Naive thymus-derived CD4-positive, alpha-beta T cell (primary cell): ENCODE measurements around the gene ZBTB47. TPM values are rescaled to one million over a fixed set of nuclear protein-coding genes. Genes with fewer than 3 reads are reported as not detected.

ENCODE experiments used
- ATAC-seq: fragments of 150-1000 bp; cut with Tn5 transposase; 2 replicates; pipeline ENCODE4 v1.10.0; 2021; ENCODE audit warnings: mild to moderate bottlenecking, moderate library complexity
- CTCF ChIA-PET: fragments of 350-600 bp; sonication (Branson Sonifier 250); formaldehyde crosslinking; loops from one replicate; lab custom pipeline; 2021; ENCODE audit warnings: antibody characterized with exemption; lab: Charles Lee
- POLR2A ChIA-PET: fragments of 350-600 bp; sonication (Branson Sonifier 250); formaldehyde crosslinking; loops from one replicate; lab custom pipeline; 2021; ENCODE audit warnings: antibody characterized with exemption, inconsistent platforms; lab: Charles Lee
- DNase-seq, 9 donors: peaks; one replicate each; pipeline versions ENCODE4 v3.0.0 to v3.0.0-alpha.2; 2020 to 2022; ENCODE audit warnings: mixed read lengths in 1 of 9
- H3K27ac ChIP-seq: one replicate; pipeline ENCODE4 v1.7.0; 2013; ENCODE audit warnings: mild to moderate bottlenecking, low read depth, low read length, moderate library complexity
- H3K27me3 ChIP-seq, 2 donors: one replicate each; pipeline ENCODE4 v1.7.0; 2013; ENCODE audit warnings: low read length in 2 of 2, mild to moderate bottlenecking in 2 of 2, moderate library complexity in 2 of 2; ENCODE audit not compliant: control insufficient read depth in 2 of 2, insufficient read depth in 2 of 2
- H3K36me3 ChIP-seq, 3 experiments: 1 replicate in 2 of 3; 2 replicates in 1 of 3; pipeline ENCODE4 v1.7.0; 2013; ENCODE audit warnings: low read length in 3 of 3, mild to moderate bottlenecking in 3 of 3, moderate library complexity in 1 of 3; ENCODE audit not compliant: insufficient read depth in 3 of 3, control insufficient read depth in 2 of 3
- H3K4me1 ChIP-seq, 2 donors: one replicate each; pipeline ENCODE4 v1.7.0; 2013; ENCODE audit warnings: low read length in 2 of 2, mild to moderate bottlenecking in 2 of 2, moderate library complexity in 1 of 2; ENCODE audit not compliant: control insufficient read depth in 2 of 2, insufficient read depth in 2 of 2
- H3K4me3 ChIP-seq: 2 replicates; pipeline ENCODE4 v1.7.0; 2013; ENCODE audit warnings: mild to moderate bottlenecking, low read length
- H3K9me3 ChIP-seq, 3 experiments: 1 replicate in 2 of 3; 2 replicates in 1 of 3; pipeline ENCODE4 v1.7.0; 2013; ENCODE audit warnings: low read length in 3 of 3; ENCODE audit not compliant: control insufficient read depth in 2 of 3
- H3K27ac Mint-ChIP-seq, 9 donors: one replicate each; pipeline ENCODE4 v1.8.0; 2020 to 2022; ENCODE audit warnings: mixed read lengths in 9 of 9, mild to moderate bottlenecking in 8 of 9, moderate library complexity in 5 of 9, inconsistent platforms in 2 of 9
- H3K27me3 Mint-ChIP-seq, 5 donors: one replicate each; pipeline ENCODE4 v1.8.0; 2021 to 2022; ENCODE audit warnings: mixed read lengths in 5 of 5, mild to moderate bottlenecking in 1 of 5
- H3K36me3 Mint-ChIP-seq, 5 donors: one replicate each; pipeline ENCODE4 v1.8.0; 2020 to 2022; ENCODE audit warnings: mixed read lengths in 5 of 5, mild to moderate bottlenecking in 3 of 5, inconsistent platforms in 1 of 5
- H3K4me1 Mint-ChIP-seq, 7 donors: one replicate each; pipeline ENCODE4 v1.8.0; 2020 to 2022; ENCODE audit warnings: mixed read lengths in 7 of 7, mild to moderate bottlenecking in 3 of 7, inconsistent platforms in 1 of 7
- H3K4me3 Mint-ChIP-seq, 10 donors: one replicate each; pipeline ENCODE4 v1.8.0; 2020 to 2022; ENCODE audit warnings: mild to moderate bottlenecking in 10 of 10, mixed read lengths in 10 of 10, moderate library complexity in 6 of 10, inconsistent platforms in 2 of 10
- H3K9me3 Mint-ChIP-seq, 11 donors: one replicate each; pipeline ENCODE4 v1.8.0; 2020 to 2022; ENCODE audit warnings: mixed read lengths in 11 of 11, mild to moderate bottlenecking in 4 of 11, inconsistent platforms in 1 of 11, moderate library complexity in 1 of 11
- intact Hi-C, 2 donors: fragments of 100-400 bp; cut with micrococcal nuclease; formaldehyde crosslinking; loops; one replicate each; pipeline ENCODE4 v1.15.1; 2023
- polyA plus RNA-seq, 2 donors: library from polyadenylated mRNA; unstranded; fragments of 300-500 nt; fragmentation: Illumina TruSeq; gene quantifications; one replicate each; pipeline ENCODE4 v1.2.3, GENCODE V29; 2021
- total RNA-seq, 6 experiments: library from RNA in 5 of 6; stranded (reverse) in 5 of 6; gene quantifications; 1 replicate in 5 of 6; 2 replicates in 1 of 6; pipeline ENCODE4 v1.2.3 and lab custom pipeline; 2021 to 2026

Gene ZBTB47
- total and polyA plus RNA-seq, 7 experiments from 2014 or later = 0.38 to 3.8 (median 1.6) TPM; not detected in 2

- ATAC-seq (no peak), DNase-seq (no peak)
- Mint-ChIP-seq H3K36me3 (peaks cover 5 to 28% (median 24%) of the 10 kb centered on the region in 5 donors), H3K9me3 (no peaks in the 10 kb centered on the region), H3K4me1 (peaks cover 0 to 22% (median 15%) of the 10 kb centered on the region in 7 donors), H3K27me3 (no peaks in the 10 kb centered on the region), H3K4me3 (no peak overlapping the region), H3K27ac (no peak overlapping the region)
- intact Hi-C loops = loop anchor here in 1 of 2 donors (5.0 kb wide), 1 partner anchor 110 kb away; no protein-coding TSS in a partner anchor
- peak overlapping the region; percentile 10 for H3K27ac ChIP-seq
- ChIA-PET POLR2A (interaction anchor here (1.0 to 1.7 kb wide), 4 partner anchors 13 to 55 kb away, joined by 3 to 10 read pairs (median 4); partner anchors contain the start of genes NKTR and SEC22C), CTCF (no interaction called here)
- H3K27me3 ChIP-seq = no peaks in the 10 kb centered on the region
- H3K36me3 ChIP-seq = peaks cover 28 to 75% (median 30%) of the 10 kb centered on the region in 3 experiments
- H3K4me1 ChIP-seq = peaks cover 28 to 32% of the 10 kb centered on the region in 2 donors
- H3K9me3 ChIP-seq = no peaks in the 10 kb centered on the region
- H3K4me3 ChIP-seq = no peak overlapping the region
Measured at GRCh38 chr3:42637001-42637400, 16.5 kb upstream of the ZBTB47 start.

- Histone ChIP-seq H3K27me3 (no peaks in the 10 kb centered on the region), H3K4me1 (peaks cover 28 to 32% of the 10 kb centered on the region in 2 donors), H3K36me3 (peaks cover 28 to 75% (median 31%) of the 10 kb centered on the region in 3 experiments), H3K27ac (peak overlapping the region; percentile 67), H3K4me3 (peak overlapping the region; percentile 30), H3K9me3 (no peaks in the 10 kb centered on the region)
- Mint-ChIP-seq H3K27ac (no peak overlapping the region), H3K4me3 (no peak overlapping the region), H3K4me1 (peaks cover 0 to 24% (median 15%) of the 10 kb centered on the region in 7 donors), H3K27me3 (no peaks in the 10 kb centered on the region), H3K36me3 (peaks cover 5 to 32% (median 30%) of the 10 kb centered on the region in 5 donors), H3K9me3 (no peaks in the 10 kb centered on the region)
- ChIA-PET CTCF (no interaction called here), POLR2A (interaction anchor here (0.5 to 1.8 kb wide), 3 partner anchors 37 to 800 kb away, joined by 3 to 10 read pairs (median 5); partner anchors contain the start of genes NKTR and SS18L2)
- ATAC-seq (peak; percentile 78), DNase-seq (peak in 8 of 9 donors; percentile 36 to 67 (median 54))
- intact Hi-C loops = loop anchor here (1.0 to 5.0 kb wide), 8 partner anchors 14 to 134 kb away; partner anchors contain the start of genes NKTR (in 2 of the 2), CCDC13 (in 1 of the 2) and SS18L2 (in 1 of the 2)
Measured at GRCh38 chr3:42638339-42638842, 15.1 kb upstream of the ZBTB47 start.

- Mint-ChIP-seq H3K9me3 (peaks cover 0 to 3% (median 0%) of the 10 kb centered on the region in 11 donors), H3K4me3 (peak overlapping the region in 1 of 10 donors; percentile 18), H3K36me3 (peaks cover 0 to 30% (median 29%) of the 10 kb centered on the region in 5 donors), H3K4me1 (peaks cover 0 to 19% (median 11%) of the 10 kb centered on the region in 7 donors), H3K27ac (no peak overlapping the region), H3K27me3 (no peaks in the 10 kb centered on the region)
- POLR2A ChIA-PET = interaction anchor here (0.5 to 1.8 kb wide), 2 partner anchors 48 to 800 kb away, joined by 3 to 5 read pairs; partner anchors contain the start of gene SS18L2
- DNase-seq (no peak), ATAC-seq (no peak)
- intact Hi-C loops = loop anchor here (2.0 to 5.0 kb wide), 4 partner anchors 16 to 134 kb away; partner anchors contain the start of genes CCDC13 (in 1 of the 2) and SS18L2 (in 1 of the 2)
- Histone ChIP-seq H3K4me1 (peaks cover 28 to 32% of the 10 kb centered on the region in 2 donors), H3K9me3 (no peaks in the 10 kb centered on the region), H3K27ac (peak overlapping the region; percentile 67), H3K36me3 (peaks cover 24 to 74% (median 25%) of the 10 kb centered on the region in 3 experiments), H3K4me3 (peak overlapping the region; percentile 30), H3K27me3 (no peaks in the 10 kb centered on the region)
- CTCF ChIA-PET = no interaction called here
Measured at GRCh38 chr3:42639192-42639591, 14.3 kb upstream of the ZBTB47 start.

- H3K4me3 Mint-ChIP-seq = peak overlapping the region in 5 of 10 donors; percentile 26 to 80 (median 50)
- ChIA-PET POLR2A (interaction anchor here (1.8 to 2.4 kb wide), 2 partner anchors 39 to 49 kb away, joined by 5 to 9 read pairs; partner anchors contain the start of genes NKTR and SS18L2), CTCF (interaction anchor here (1.0 kb wide), 1 partner anchor 20 kb away, joined by 3 read pairs; no protein-coding TSS in a partner anchor)
- Histone ChIP-seq H3K4me1 (peaks cover 28 to 32% of the 10 kb centered on the region in 2 donors), H3K36me3 (peaks cover 30 to 76% (median 32%) of the 10 kb centered on the region in 3 experiments), H3K9me3 (no peaks in the 10 kb centered on the region), H3K4me3 (no peak overlapping the region), H3K27me3 (no peaks in the 10 kb centered on the region), H3K27ac (peak overlapping the region; percentile 67)
- H3K36me3 Mint-ChIP-seq = peaks cover 7 to 35% (median 33%) of the 10 kb centered on the region in 5 donors
- ATAC-seq (no peak), DNase-seq (no peak)
- H3K27ac Mint-ChIP-seq = peak overlapping the region in 6 of 9 donors; percentile 76 to 83 (median 80)
- peaks cover 0 to 17% (median 11%) of the 10 kb centered on the region in 7 donors for H3K4me1 Mint-ChIP-seq
- H3K9me3 Mint-ChIP-seq = peaks cover 0 to 3% (median 0%) of the 10 kb centered on the region in 11 donors
- intact Hi-C loops = no loop called here
- no peaks in the 10 kb centered on the region for H3K27me3 Mint-ChIP-seq
Measured at GRCh38 chr3:42640129-42640528, 13.4 kb upstream of the ZBTB47 start.

GRCh38 chr3:42640771-42641370 is 12.6 kb upstream of the ZBTB47 start:
- H3K27me3 ChIP-seq = no peaks in the 10 kb centered on the region
- peak overlapping the region; percentile 32 for H3K27ac ChIP-seq
- peaks cover 0 to 3% (median 0%) of the 10 kb centered on the region in 11 donors for H3K9me3 Mint-ChIP-seq
- peak overlapping the region in 7 of 9 donors; percentile 76 to 87 (median 80) for H3K27ac Mint-ChIP-seq
- peaks cover 9 to 33% (median 30%) of the 10 kb centered on the region in 5 donors for H3K36me3 Mint-ChIP-seq
- intact Hi-C loops = no loop called here
- peak overlapping the region in 9 of 10 donors; percentile 10 to 80 (median 44) for H3K4me3 Mint-ChIP-seq
- peaks cover 0 to 16% (median 11%) of the 10 kb centered on the region in 7 donors for H3K4me1 Mint-ChIP-seq
- ATAC-seq (no peak), DNase-seq (no peak)
- peaks cover 28 to 78% (median 35%) of the 10 kb centered on the region in 3 experiments for H3K36me3 ChIP-seq
- ChIA-PET POLR2A (interaction anchor here (1.0 to 2.4 kb wide), 2 partner anchors 40 to 50 kb away, joined by 3 to 9 read pairs; partner anchors contain the start of genes NKTR and SS18L2), CTCF (interaction anchor here (1.0 kb wide), 1 partner anchor 20 kb away, joined by 3 read pairs; no protein-coding TSS in a partner anchor)
- H3K9me3 ChIP-seq = no peaks in the 10 kb centered on the region
- no peak overlapping the region for H3K4me3 ChIP-seq
- H3K4me1 ChIP-seq = peaks cover 28 to 32% of the 10 kb centered on the region in 2 donors
- no peaks in the 10 kb centered on the region for H3K27me3 Mint-ChIP-seq
